Chondrocyte (in vitro differentiated cells): Measurements from ENCODE around the gene ZNF385B. TPM values are rescaled to one million over a fixed set of nuclear protein-coding genes. Genes with fewer than 3 reads are reported as not detected.

ENCODE experiments used
- DNase-seq: peaks from one replicate; pipeline ENCODE4 v3.0.0; 2021; ENCODE audit warnings: mixed read lengths, low spot score
- H3K27ac Mint-ChIP-seq: one replicate; pipeline ENCODE4 v1.8.0; 2021; ENCODE audit warnings: mild to moderate bottlenecking, moderate library complexity, mixed read lengths; ENCODE audit not compliant: unreplicated experiment
- H3K27me3 Mint-ChIP-seq: 2 replicates; pipeline ENCODE4 v1.8.0; 2021; ENCODE audit warnings: low read depth, mixed read lengths
- H3K36me3 Mint-ChIP-seq: 2 replicates; pipeline ENCODE4 v1.8.0; 2021; ENCODE audit warnings: low read depth, mixed read lengths
- H3K4me1 Mint-ChIP-seq: 2 replicates; pipeline ENCODE4 v1.8.0; 2021; ENCODE audit warnings: low read depth, mild to moderate bottlenecking, mixed read lengths
- H3K4me3 Mint-ChIP-seq: one replicate; pipeline ENCODE4 v1.8.0; 2021; ENCODE audit warnings: mild to moderate bottlenecking, moderate library complexity, mixed read lengths; ENCODE audit not compliant: unreplicated experiment
- H3K9me3 Mint-ChIP-seq: 2 replicates; pipeline ENCODE4 v1.8.0; 2021; ENCODE audit warnings: low read depth, mixed read lengths
- total RNA-seq: library from RNA; stranded (reverse); gene quantifications from 3 replicates; pipeline ENCODE4 v1.2.1, GENCODE V29; 2021
- TF ChIP-seq, protein P1 (sequence below): fragments of 200-600 bp; sonication (generic); IDR thresholded peaks from 2 replicates; pipeline ENCODE4 v1.5.0; 2021; ENCODE audit warnings: antibody characterized with exemption, mild to moderate bottlenecking, moderate library complexity

Gene ZNF385B
- total RNA-seq, 1 donor from 2014 or later = 0.25 TPM

DNA sequence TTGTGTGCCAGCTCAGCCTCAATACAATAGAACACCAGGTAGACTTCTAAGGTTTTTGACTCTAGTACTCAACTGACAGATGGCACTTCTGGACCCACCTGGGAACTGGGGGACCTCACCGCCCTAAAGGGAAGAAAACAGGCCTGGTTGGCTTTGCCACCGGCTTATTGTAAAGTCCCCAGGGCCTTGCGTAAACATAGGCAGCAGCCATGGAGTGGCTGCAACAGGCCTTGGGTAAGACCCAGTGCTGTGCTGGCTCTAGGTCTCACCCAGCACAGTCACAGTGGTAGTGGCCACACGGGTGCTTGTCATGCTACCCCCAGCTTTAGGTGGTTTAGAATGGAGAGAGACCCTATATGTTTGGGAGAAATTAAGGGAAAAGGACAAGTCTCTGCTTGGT lies 366.1 kb downstream of the ZNF385B start:
- H3K9me3 Mint-ChIP-seq = peaks cover 31% of the 10 kb centered on the region
- no peak overlapping the region for H3K27ac Mint-ChIP-seq
- peaks cover 8% of the 10 kb centered on the region for H3K36me3 Mint-ChIP-seq
- H3K4me3 Mint-ChIP-seq = no peak overlapping the region
- TF ChIP-seq, protein P1, sequence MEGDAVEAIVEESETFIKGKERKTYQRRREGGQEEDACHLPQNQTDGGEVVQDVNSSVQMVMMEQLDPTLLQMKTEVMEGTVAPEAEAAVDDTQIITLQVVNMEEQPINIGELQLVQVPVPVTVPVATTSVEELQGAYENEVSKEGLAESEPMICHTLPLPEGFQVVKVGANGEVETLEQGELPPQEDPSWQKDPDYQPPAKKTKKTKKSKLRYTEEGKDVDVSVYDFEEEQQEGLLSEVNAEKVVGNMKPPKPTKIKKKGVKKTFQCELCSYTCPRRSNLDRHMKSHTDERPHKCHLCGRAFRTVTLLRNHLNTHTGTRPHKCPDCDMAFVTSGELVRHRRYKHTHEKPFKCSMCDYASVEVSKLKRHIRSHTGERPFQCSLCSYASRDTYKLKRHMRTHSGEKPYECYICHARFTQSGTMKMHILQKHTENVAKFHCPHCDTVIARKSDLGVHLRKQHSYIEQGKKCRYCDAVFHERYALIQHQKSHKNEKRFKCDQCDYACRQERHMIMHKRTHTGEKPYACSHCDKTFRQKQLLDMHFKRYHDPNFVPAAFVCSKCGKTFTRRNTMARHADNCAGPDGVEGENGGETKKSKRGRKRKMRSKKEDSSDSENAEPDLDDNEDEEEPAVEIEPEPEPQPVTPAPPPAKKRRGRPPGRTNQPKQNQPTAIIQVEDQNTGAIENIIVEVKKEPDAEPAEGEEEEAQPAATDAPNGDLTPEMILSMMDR = no peak
- no peaks in the 10 kb centered on the region for H3K4me1 Mint-ChIP-seq
- no peak for DNase-seq
- no peaks in the 10 kb centered on the region for H3K27me3 Mint-ChIP-seq

- TF ChIP-seq, protein P1 = no peak
- Mint-ChIP-seq H3K9me3 (no peaks in the 10 kb centered on the region), H3K4me3 (no peak overlapping the region), H3K4me1 (peaks cover 4% of the 10 kb centered on the region), H3K27ac (no peak overlapping the region), H3K36me3 (no peaks in the 10 kb centered on the region), H3K27me3 (no peaks in the 10 kb centered on the region)
- no peak for DNase-seq
These were observed 372.8 kb downstream of the ZNF385B start for GRCh38 chr2:179488563-179488962.

DNA sequence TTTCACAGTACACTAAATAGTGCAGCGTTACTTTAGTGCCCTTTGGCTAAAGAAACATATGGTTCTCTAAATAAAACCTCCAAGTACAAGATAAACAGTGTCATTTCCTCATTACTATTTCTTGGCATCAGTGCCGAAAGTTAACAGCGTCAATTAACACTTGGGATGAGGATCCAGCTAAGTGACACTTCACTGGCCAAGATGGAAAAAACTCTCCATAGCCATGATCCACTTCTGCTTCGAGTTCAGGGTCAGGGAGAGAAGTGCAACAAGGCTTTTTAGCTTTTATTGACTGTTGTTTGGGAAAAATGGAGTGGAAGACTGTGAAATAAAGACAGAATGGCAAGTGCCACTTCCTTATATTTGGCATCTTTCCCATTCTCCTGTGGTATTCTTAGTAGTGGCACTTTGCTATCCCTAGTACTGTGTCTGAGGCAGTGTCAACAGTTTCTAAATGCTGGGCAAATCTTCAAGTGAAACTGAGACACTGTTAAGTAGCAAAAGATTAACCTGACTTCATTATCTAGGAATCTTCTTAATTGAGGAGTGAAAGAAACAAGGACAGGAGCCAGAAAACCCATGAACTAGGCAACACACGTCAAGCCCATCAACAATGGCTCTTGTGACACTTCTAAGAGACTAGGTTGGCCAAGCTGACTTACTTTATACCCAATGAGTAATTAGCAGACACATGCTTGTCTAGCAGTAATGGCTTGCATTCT lies 374.2 kb downstream of the ZNF385B start:
- no peak overlapping the region for H3K4me3 Mint-ChIP-seq
- DNase-seq = no peak

GRCh38 chr2:179483131-179483530 lies 378.3 kb downstream of the ZNF385B start:
- Mint-ChIP-seq H3K27ac (no peak overlapping the region), H3K36me3 (no peaks in the 10 kb centered on the region), H3K4me3 (no peak overlapping the region), H3K27me3 (no peaks in the 10 kb centered on the region), H3K4me1 (peaks cover 11% of the 10 kb centered on the region), H3K9me3 (no peaks in the 10 kb centered on the region)
- DNase-seq = no peak
- TF ChIP-seq, protein P1 = no peak

More for the DNA sequence above, 374.2 kb downstream of the ZNF385B start:
- H3K4me1 Mint-ChIP-seq = peaks cover 4% of the 10 kb centered on the region
- no peaks in the 10 kb centered on the region for H3K9me3 Mint-ChIP-seq
- no peaks in the 10 kb centered on the region for H3K27me3 Mint-ChIP-seq
- H3K27ac Mint-ChIP-seq = no peak overlapping the region
- no peaks in the 10 kb centered on the region for H3K36me3 Mint-ChIP-seq
- TF ChIP-seq, protein P1 = no peak

- TF ChIP-seq, protein P1 = no peak
- Mint-ChIP-seq H3K4me3 (no peak overlapping the region), H3K27ac (no peak overlapping the region), H3K4me1 (peaks cover 7% of the 10 kb centered on the region), H3K36me3 (no peaks in the 10 kb centered on the region), H3K9me3 (no peaks in the 10 kb centered on the region), H3K27me3 (no peaks in the 10 kb centered on the region)
- DNase-seq = no peak
These were observed 381.5 kb downstream of the ZNF385B start for GRCh38 chr2:179479947-179480346.
